NCI-H128 (cell line): ENCODE measurements around the gene PCYOX1L.
"Not testable (repeated sequence)": the region's sequence is repeated elsewhere in the genome, so short reads cannot be mapped to it uniquely, and the experiment has no call there.

Experiments
- DNase-seq: peaks from one replicate; lab custom pipeline; 2025; ENCODE audit not compliant: unreplicated experiment; lab: John Stamatoyannopoulos, UW

Gene PCYOX1L

DNA sequence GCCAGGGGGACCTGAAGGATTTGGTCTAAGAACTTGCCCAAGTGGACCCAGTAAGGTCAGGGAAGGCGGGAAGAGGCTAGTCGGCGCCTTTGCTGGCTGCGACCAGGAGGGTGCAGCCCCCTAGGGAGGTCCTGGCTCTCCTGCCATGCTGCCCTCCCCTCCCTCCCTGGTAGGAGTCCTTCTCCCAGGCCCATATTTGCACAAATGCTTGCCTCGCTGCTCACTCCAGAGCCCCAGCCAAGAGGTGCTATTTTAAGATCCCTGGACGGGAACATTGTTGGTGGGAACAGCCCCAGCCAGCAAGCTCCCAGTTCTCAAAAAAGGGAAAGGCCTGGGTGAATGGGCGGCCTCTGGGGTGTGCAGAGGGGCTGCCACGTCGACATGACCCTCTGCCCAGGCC lies 25.6 kb downstream of the PCYOX1L start:
- DNase-seq = no peak

DNA sequence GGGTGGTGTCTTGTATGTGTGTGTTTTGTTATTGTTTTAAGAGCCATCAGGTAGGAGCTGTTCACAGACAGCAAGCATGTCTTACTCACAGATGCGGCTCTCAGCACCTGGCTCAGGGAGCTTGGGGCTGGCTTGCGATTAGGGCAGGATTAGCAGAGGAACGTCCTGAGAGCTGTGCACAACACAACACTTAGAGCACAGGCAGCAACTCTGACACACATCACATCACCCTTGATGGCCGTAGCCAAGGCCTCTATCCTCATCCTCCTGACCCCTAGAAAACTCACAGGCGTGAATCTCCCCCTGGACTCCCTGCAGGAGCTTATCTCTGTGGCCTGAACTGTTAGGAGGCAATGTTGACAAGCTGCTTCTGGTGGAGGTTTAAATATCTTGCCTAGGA lies 28.3 kb downstream of the PCYOX1L start:
- no peak for DNase-seq

DNA sequence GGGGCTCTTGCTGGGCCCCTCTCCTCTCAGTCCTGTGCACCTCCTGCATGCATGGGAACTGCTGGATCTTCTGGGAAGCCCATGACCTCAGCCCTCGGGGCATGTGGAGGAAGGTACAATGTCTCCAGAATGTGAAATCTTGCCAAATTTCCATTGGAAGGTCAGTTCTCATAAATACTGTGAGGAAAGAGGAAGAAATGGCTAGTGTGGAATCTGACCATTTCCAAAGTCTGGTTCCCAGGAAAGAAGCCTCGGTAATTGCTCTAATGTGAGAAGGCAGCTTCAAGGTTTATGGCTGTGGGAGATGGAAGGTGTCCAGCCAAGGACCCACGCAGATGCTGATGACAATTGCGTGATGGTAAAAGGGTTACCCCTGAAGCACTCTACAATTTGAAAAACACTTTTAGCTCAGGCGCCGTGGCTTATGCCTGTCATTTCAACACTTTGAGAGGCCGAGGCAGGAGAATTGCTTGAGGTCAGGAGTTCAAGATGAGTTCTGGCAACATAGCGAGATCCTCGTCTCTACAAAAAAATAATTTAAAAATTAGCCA lies 29.3 kb downstream of the PCYOX1L start:
- no peak for DNase-seq

DNA sequence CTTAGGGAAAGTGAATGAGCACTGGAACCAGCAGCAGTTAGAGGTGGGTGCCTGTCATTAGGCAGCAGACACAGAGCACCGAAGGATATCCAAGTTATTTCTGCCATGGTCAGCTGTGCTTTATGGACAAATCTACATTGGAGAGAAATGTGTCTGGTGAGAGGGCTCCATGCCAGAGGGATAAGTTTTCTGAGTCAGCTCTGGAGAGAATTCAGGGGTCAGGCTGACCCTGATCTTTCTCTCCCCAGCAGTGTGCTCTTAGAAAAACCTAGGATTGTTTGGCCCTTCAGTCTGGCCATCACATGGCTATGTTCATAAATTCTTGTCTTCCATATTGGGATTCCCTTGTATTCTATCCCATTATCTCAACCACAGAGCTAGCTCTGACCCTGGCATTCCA lies 30.1 kb downstream of the PCYOX1L start:
- no peak for DNase-seq

DNA sequence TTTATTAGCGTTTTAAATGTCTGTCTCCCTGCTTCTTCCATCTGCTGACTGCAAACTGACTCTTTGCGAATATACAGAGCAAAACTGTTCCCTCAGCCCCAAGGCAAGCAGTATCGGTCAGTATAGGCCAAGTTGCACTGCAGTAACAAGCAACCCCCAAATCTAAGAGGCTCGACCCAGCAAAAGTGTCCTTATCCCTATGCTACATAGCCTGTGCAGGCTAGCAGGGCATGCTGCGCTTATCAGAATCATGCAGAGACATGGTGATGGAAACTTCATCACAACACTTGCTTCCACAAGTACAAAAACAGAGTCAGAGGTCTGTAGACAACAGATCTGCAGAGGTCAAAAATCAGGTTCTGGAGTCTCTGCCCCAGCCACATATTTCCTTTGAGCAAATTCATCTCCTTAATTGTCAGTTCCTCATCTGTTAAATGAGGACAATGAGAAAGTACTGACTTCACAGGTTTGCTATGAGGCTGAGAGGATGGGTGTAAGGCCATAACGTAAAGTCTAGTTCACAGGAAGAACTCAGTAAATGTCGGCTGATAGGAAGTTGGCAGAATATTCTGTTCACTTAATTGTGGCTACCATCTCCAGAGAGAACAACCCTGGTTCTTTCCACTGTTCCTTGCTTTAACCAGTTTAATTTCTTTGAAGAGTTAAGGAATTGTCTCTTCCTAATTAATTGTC lies 30.8 kb downstream of the PCYOX1L start:
- no peak for DNase-seq

DNA sequence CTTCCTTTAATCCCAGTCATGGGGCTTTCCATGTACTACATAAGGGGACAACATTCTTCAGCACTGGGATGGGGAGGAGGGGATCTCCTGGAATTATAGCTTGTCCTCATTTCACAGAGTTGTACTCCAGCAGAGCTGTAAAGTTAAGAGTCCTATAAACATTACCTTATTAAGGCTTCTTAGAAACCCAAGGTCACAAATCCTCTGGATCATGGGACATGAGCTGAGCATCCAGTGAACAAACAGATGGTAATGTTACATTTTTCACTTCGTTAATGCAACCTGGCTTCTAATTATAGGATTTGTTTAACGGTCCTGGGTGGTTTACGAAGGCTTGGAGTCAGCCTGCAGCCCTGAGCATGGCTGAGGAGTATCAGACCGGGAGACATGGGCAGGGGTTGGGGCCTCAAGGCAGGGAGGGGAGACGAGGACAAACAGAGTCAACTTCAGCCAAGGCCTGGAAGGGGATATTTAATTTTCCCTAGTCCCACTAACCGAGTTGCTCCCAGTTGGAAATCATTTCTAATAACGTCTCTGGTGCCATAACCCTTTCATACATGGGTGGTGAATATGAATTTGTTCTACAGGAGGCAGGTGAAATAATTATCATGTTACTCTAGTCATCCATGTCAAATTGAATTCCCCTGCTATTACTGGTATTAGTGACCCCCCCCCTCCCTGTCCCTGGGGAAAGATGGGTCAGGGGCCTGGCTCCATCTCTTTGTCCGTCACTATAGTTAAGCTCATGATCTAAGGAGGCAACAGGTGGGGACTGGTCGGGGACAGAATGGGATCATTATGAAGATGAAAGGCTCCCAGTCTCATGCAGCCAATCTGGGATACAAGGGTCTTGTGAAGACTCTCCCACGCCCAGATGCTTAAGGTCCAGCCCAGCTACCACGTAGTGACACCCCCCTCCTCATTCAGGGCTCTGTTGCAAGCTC lies 32.0 kb downstream of the PCYOX1L start:
- no peak for DNase-seq

DNA sequence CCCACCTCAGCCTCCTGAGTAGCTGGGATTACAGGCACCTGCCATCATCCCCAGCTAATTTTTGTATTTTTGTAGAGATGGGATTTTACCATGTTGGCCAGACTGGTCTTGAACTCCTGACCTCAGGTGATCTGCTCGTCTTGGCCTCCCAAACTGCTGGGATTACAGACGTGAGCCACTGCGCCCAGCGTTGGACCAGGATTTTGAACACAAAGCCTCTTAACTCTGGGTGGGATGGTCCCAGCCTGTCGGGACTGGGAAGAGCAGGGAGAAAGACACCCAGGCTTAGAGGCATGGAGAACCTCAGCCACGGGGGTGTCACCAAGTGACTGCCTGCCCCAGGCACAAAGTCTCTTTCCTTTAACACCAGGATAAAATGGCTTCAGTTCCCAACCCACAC lies 33.2 kb downstream of the PCYOX1L start:
- DNase-seq = not testable (repeated sequence)

DNA sequence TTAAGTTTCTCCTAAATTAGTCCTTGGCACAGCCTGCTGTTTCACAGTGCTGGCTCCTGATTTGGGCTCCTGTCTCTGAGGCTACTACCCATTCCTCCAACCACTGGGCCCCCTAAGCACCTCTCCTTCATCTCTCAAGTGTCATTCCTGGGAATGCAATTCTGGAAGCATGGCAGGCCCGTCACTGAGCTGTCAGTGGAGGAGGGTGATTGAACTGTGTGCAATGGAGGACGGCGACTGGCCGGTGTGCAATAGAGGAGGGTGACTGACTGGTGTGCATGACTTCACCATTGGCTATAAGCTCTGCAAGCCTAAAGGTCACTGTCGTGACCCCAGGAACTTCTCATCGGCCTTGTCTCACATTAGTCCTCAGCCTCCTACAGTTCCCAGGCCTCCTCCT lies 33.7 kb downstream of the PCYOX1L start:
- no peak for DNase-seq

DNA sequence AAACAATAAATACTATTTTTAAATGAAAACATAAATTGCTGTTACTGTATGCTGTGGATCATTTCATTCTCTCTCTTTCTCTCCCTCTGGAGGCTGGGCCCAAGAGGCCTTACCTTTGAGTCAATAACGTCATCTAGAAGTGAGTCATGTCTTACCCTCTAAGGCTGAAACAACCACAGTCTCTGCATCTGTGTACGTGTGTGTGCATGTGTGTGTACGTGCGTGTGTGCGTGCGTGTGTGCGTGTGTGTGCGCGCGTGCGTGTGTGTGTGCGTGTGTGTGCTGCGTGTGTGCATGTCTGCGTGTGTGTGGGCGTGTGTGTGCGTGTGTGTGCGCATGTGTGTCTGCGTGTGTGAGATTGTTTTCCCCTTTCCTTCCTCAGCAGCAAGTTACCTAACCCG lies 34.9 kb downstream of the PCYOX1L start:
- DNase-seq = no peak

DNA sequence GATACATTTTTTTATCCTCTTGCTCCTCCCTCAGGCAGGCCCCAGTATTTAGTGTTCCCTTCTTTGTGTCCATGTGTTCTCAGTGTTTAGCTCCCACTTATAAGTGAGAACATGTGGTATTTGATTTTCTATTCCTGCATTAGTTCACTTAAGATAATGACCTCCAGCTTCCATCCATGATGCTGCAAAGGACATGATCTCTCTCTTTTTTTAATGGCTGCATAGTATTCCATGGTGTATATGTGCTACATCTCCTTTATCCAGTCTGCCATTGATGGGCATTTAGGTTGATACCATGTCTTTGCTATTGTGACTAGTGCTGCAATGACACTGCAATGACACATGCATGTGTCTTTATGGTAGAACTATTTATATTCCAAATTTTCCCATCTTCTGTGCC lies 37.1 kb downstream of the PCYOX1L start:
- DNase-seq = not testable (repeated sequence)

DNA sequence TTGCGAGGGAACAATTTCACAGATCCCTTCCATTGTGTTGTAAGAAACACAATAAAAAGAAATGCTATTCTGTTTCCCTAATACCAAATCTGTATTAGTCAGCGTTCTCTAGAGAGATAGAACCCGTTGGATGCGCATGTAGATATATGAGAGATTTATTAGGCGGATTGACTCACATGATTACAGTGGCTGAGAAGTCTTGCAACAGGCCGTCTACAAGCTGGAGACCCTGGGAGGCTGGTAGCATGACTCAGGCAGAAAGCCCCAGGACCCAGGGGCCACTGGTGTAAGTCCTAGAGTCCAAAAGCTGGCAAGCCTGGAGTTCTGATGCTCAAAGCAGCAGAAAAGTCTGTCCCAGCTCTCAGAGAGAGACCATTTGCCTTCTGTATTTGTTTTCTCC lies 39.7 kb downstream of the PCYOX1L start:
- DNase-seq = no peak

DNA sequence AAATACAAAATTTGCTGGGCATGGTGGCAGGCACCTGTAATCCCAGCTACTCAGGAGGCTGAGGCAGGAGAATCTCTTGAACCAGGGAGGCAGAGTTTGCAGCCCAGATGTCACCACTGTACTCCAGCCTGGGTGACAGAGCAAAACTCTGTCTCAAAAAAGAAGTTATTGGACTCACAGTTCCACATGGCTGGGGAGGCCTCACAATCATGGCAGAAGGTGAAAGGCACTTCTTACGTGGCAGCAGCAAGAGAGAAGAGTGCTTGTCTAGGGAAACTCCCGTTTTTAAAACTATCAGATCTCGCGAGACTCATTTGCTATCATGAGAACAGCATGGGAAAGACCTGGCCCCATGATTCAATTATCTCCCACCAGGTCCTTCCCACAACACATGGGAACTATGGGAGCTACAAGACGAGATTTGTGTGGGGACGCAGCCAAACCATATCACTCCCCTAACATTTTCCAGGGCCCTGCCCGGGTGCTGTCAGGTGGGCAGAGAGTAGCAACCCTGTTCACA lies 41.0 kb downstream of the PCYOX1L start:
- DNase-seq = not testable (repeated sequence)

DNA sequence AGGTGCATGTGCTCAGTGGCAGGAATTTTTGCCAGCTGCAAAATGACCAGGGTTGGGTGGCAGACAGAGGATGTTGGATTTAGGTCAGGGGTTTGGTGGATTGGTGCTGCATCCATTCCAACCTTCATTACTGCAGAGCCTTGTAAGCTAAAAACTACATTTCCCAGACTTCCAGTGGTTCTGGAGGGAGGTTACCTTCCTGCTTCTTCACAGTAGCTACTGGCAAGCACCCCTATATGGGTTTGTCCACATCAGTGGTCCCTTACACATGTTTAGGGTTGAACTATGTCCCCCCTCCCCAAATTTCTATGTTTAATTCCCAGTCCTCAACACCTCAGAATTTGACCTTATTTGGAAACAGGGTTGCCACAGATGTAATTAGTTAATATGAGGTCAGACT lies 41.9 kb downstream of the PCYOX1L start:
- no peak for DNase-seq

DNA sequence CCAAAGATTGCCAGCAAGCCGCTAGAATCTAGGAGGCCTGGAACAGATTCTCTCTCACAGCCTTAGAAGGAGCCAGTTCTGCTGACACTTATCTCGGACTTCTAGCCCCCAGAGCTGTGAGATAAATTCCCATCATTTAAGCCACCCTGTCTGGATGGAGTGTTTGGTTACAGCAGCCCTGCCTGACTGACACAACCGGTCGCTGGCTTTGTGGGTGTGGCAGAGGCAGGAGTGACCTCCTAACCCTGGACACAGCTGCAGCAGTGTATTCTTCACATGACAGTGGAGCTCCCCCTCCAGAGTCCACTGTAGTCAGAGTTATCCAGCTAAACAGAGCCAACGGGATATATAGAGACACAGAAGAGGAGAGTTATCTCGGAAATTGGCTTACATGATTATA lies 42.5 kb downstream of the PCYOX1L start:
- DNase-seq = no peak

DNA sequence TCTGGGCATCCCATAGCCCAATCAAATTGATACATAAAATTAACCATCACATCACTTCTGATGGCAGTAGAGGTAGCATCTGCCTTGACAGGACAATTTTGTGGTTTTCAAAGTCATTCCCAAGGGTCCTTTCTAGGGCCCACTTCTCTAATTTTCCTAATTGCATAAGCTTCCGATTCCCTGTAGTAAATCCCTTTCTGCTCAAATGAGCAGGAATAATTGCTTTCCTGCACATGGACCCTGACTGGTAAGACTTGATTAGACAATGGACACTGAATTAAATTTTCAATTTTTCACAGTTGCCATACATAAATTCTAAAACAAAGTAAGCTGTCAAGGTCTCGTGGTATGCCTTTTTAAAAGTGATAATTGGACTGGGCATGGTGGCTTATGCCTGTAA lies 43.2 kb downstream of the PCYOX1L start:
- DNase-seq = no peak

DNA sequence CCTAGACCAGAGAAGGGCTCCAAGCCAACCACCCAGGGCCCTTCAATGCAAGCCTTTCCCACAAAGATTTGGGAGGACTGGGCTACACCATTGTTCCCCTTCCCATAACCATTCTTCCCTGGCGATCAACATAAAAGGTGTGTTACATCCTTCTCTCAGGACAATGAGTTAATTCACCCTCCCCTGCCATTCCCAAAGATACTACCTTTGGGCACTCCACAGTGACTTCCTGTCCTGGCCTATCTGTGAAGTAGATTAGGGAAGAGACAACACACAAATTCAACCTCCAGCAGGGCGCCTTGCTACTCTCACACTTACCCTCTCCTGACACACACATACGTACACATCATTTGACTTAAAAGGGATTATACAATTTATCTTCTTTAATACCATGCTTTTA lies 44.4 kb downstream of the PCYOX1L start:
- no peak for DNase-seq

DNA sequence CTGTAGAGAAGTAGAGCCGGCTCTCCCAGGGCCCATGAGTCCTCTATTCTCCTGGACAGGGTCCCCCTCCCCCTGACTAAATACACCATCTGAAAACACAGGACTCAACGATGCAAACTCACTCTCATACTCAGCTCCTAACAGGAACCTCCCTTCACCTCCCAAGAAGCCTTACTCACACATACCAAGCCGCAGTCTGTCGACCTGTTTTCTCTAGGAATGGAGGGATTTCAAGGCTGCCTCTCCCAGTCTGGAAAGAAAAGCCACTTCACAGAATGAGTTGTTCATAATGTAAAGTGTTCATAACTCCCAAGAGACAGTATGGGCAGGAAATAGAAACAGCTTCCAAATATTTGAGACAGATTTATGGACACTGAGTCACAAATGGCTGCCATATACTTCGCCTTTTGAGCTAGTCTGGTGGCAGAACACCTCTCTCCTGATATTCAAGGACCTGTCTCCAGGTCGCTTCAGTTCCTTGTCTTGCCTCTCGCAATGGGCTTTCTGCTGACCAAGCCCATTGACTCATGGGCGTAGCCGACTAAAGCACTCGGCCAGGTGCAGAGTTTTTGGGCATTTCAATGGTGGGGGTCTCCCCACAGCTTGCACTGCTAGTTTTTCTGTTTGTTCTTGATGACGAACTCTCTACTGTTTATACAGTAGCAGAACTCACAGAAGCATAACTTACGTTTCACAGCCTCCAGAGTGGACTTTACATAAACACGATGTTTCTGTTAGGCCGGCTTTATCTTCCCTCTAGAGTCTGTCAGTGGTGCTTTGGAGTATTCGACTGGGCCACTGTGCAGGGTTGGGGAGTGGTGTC lies 46.3 kb downstream of the PCYOX1L start:
- DNase-seq = no peak

DNA sequence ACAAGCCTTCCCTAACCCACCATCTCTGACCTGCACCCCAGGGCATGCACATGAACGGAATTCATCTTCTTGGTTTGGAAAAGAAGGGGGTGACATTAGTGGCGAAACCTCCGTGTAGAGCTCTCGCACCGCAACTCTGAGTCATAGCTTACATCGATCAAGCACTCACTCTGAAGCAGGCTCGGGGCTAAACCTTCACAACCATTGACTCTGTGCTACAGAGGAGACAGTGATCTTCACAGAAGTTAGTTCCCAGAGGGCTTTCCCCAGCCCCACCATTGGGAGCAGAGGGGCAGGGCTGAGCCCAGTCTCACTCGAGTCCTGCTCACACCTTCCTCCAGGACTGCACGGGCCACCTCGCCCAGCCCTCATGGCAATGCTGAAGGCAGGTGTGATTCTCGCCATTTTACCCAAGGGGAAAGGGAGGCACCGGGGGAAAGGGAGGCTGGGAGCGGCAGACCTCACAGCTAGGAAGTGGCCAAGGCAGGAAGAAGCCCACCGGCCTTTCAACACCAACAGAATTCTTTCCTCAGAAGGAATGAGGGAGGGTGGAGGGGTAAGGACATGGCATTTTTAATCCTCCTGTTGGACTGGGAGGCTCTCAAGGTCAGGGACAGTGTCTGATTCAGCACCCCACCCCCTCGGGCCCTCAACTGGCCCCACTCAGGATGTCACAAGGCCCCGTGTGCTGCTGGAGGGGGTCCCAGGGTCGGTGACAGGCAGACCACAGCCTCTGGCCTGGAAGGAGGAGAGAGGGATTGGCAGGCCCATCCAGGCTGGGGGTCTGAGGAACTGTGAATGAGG lies 47.1 kb downstream of the PCYOX1L start:
- DNase-seq = no peak

DNA sequence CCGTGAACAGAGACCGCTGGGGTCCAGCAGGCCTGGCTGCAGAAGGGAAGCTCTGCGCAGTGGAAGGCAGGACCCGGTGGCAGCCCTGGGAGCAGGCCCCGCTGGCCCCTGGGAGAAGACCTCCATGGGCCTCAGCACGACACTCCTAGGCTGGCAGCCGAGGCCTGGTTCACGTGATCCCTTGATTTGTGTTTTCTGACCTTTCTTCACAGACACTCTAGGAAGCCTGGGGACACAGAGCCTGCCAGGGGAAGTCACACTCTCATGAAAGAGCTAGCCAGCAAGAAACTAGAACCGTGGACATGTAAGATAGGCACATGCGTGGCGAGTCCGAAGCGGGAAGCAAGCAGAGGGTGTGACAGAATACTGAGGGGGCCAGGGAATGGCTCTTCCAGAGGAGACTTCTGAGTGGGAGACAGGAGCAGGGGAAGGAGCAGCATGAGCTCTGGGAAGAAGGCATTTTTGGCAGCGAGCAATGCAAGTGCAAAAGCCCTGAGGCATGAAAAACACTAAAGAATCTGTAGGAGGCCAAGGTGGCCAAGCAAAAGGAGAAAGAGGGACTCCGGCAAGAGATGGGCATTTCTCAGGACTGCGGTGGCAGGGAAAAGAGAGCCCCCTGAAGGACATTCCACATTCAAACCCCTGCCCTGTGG lies 47.8 kb downstream of the PCYOX1L start:
- DNase-seq = no peak
